ENCODE data around the gene IFI6.

The IFI6 gene

GRCh38 chr1:27661412-27662075, 10.4 kb downstream of the IFI6 start:
- Histone ChIP-seq H3K9ac (ENCODE audit: low read length) (no peak overlapping the region), H3F3A (ENCODE audit: insufficient read depth, low read length) (no peaks in the 10 kb centered on the region)
- TF ChIP-seq EZH2 (IDR thresholded peaks at IDR 0.05; ENCODE audit: borderline replicate concordance, low read length) (no peak), CTCF (IDR thresholded peaks at IDR 0.05; ENCODE audit: low read length) (no peak)

GRCh38 chr1:27660300-27660835, 11.6 kb downstream of the IFI6 start:
- no peaks in the 10 kb centered on the region for H4K20me1 ChIP-seq (ENCODE audit: insufficient read depth, low read length)
- peak overlapping the region; percentile 52 for H3K9ac ChIP-seq (ENCODE audit: low read length)
- H3K27ac ChIP-seq (ENCODE audit: low read depth, low read length, poor library complexity, severe bottlenecking) = peak overlapping the region; percentile 64
- H3K36me3 ChIP-seq (ENCODE audit: insufficient read depth, low read length) = no peaks in the 10 kb centered on the region
- H3F3A ChIP-seq (ENCODE audit: insufficient read depth, low read length) = no peaks in the 10 kb centered on the region
- peak overlapping the region; percentile 59 for H3K4me3 ChIP-seq (ENCODE audit: low read depth, low read length, poor library complexity, severe bottlenecking)
- peak overlapping the region; percentile 68 for H3K4me2 ChIP-seq (ENCODE audit: low read length)
- no peaks in the 10 kb centered on the region for H3K79me2 ChIP-seq (ENCODE audit: insufficient read depth, low read length)
- TF ChIP-seq EZH2 (IDR thresholded peaks at IDR 0.05; ENCODE audit: borderline replicate concordance, low read length) (no peak), CTCF (IDR thresholded peaks at IDR 0.05; ENCODE audit: low read length) (no peak)
- no peaks in the 10 kb centered on the region for H3K9me3 ChIP-seq (ENCODE audit: low read length)
- 0 out of 2 replicates have a peak overlapping the region, but pooled peaks have one; percentile 25 for H2AFZ ChIP-seq (ENCODE audit: low read length)
- peaks cover 35% of the 10 kb centered on the region for H3K4me1 ChIP-seq (ENCODE audit: insufficient read depth, low read length, severe bottlenecking)
- no peaks in the 10 kb centered on the region for H3K27me3 ChIP-seq (ENCODE audit: insufficient read depth, low read length)
- H3K9me2 ChIP-seq (ENCODE audit: low read depth, low read length) = no peaks in the 10 kb centered on the region

More at GRCh38 chr1:27661412-27662075, 10.4 kb downstream of the IFI6 start:
- Histone ChIP-seq H3K79me2 (ENCODE audit: insufficient read depth, low read length) (no peaks in the 10 kb centered on the region), H3K4me2 (ENCODE audit: low read length) (no peak overlapping the region), H3K4me1 (ENCODE audit: insufficient read depth, low read length, severe bottlenecking) (peaks cover 35% of the 10 kb centered on the region), H3K9me3 (ENCODE audit: low read length) (no peaks in the 10 kb centered on the region), H3K27ac (ENCODE audit: low read depth, low read length, poor library complexity, severe bottlenecking) (peak overlapping the region; percentile 64), H3K27me3 (ENCODE audit: insufficient read depth, low read length) (no peaks in the 10 kb centered on the region), H2AFZ (ENCODE audit: low read length) (no peak overlapping the region), H4K20me1 (ENCODE audit: insufficient read depth, low read length) (no peaks in the 10 kb centered on the region), H3K4me3 (ENCODE audit: low read depth, low read length, poor library complexity, severe bottlenecking) (no peak overlapping the region), H3K9me2 (ENCODE audit: low read depth, low read length) (no peaks in the 10 kb centered on the region), H3K36me3 (ENCODE audit: insufficient read depth, low read length) (no peaks in the 10 kb centered on the region)

GRCh38 chr1:27659497-27660299, 12.3 kb downstream of the IFI6 start:
- Histone ChIP-seq H3K9ac (ENCODE audit: low read length) (peak overlapping the region; percentile 53), H3K4me2 (ENCODE audit: low read length) (peak overlapping the region; percentile 68), H3K27me3 (ENCODE audit: insufficient read depth, low read length) (no peaks in the 10 kb centered on the region), H4K20me1 (ENCODE audit: insufficient read depth, low read length) (no peaks in the 10 kb centered on the region), H3K9me3 (ENCODE audit: low read length) (no peaks in the 10 kb centered on the region), H3K9me2 (ENCODE audit: low read depth, low read length) (no peaks in the 10 kb centered on the region), H3F3A (ENCODE audit: insufficient read depth, low read length) (no peaks in the 10 kb centered on the region), H3K36me3 (ENCODE audit: insufficient read depth, low read length) (no peaks in the 10 kb centered on the region), H2AFZ (ENCODE audit: low read length) (no peak overlapping the region), H3K27ac (ENCODE audit: low read depth, low read length, poor library complexity, severe bottlenecking) (peak overlapping the region; percentile 87), H3K4me1 (ENCODE audit: insufficient read depth, low read length, severe bottlenecking) (peaks cover 35% of the 10 kb centered on the region), H3K79me2 (ENCODE audit: insufficient read depth, low read length) (no peaks in the 10 kb centered on the region), H3K4me3 (ENCODE audit: low read depth, low read length, poor library complexity, severe bottlenecking) (peak overlapping the region; percentile 59)
- TF ChIP-seq EZH2 (IDR thresholded peaks at IDR 0.05; ENCODE audit: borderline replicate concordance, low read length) (no peak), CTCF (IDR thresholded peaks at IDR 0.05; ENCODE audit: low read length) (no peak)
